Upper lobe of left lung (tissue), 4 donors: ENCODE results near the gene MRGPRF.

Source experiments
- CTCF ChIP-seq, 6 experiments: fragments of 450-650 bp in 4 of 6; fragments of 200-600 bp in 2 of 6; sonication (generic) in 2 of 6; IDR thresholded peaks; one replicate each; pipeline ENCODE4 v1.5.1; 2016 to 2019; ENCODE audit warnings: antibody characterized with exemption in 6 of 6
- EP300 ChIP-seq, 4 donors: sonication (generic); formaldehyde crosslinking; IDR thresholded peaks; one replicate each; pipeline ENCODE4 v1.5.1; 2017; ENCODE audit warnings: antibody characterized with exemption in 4 of 4, control low read depth in 2 of 4
- POLR2A ChIP-seq, 4 donors: fragments of 450-650 bp; IDR thresholded peaks; one replicate each; pipeline ENCODE4 v1.5.1; 2016 to 2017; ENCODE audit warnings: antibody characterized with exemption in 4 of 4, mild to moderate bottlenecking in 2 of 4
- POLR2AphosphoS5 ChIP-seq, 2 donors: sonication (generic); formaldehyde crosslinking; IDR thresholded peaks; one replicate each; pipeline ENCODE4 v1.5.1; 2017; ENCODE audit warnings: antibody characterized with exemption in 2 of 2

- TF ChIP-seq CTCF (IDR thresholded peaks at IDR 0.05), result no peak
- no peak for TF ChIP-seq POLR2A (IDR thresholded peaks at IDR 0.05)
- no peak for TF ChIP-seq POLR2AphosphoS5 (IDR thresholded peaks at IDR 0.05)
- no peak for TF ChIP-seq EP300 (IDR thresholded peaks at IDR 0.05)
Measured at GRCh38 chr11:68978931-68979594, 34.0 kb downstream of the MRGPRF start.
